Right atrium auricular region (tissue), 2 donors: ENCODE measurements around the gene TMEM184B. TPM values are rescaled to one million over a fixed set of nuclear protein-coding genes. Genes with fewer than 3 reads are reported as not detected.

Experiments
- DNase-seq: peaks from one replicate; pipeline ENCODE4 v3.0.0-alpha.2; 2019; ENCODE audit warnings: low spot score
- H3K27ac ChIP-seq, 2 donors: fragments of 200-600 bp; sonication (generic); 1 replicate in 1 of 2; 2 replicates in 1 of 2; pipeline ENCODE4 v1.5.1; 2016 to 2019
- H3K27me3 ChIP-seq, 2 donors: fragments of 200-600 bp; sonication (generic); one replicate each; pipeline versions ENCODE4 v1.5.1 to v1.6.0; 2017 to 2019
- H3K36me3 ChIP-seq: fragments of 200-600 bp; sonication (generic); one replicate; pipeline ENCODE4 v1.5.1; 2016
- H3K4me1 ChIP-seq, 2 donors: fragments of 200-600 bp; sonication (generic); one replicate each; pipeline versions ENCODE4 v1.5.1 to v1.6.0; 2017 to 2019
- H3K4me3 ChIP-seq, 2 donors: fragments of 200-600 bp; sonication (generic); 1 replicate in 1 of 2; 2 replicates in 1 of 2; pipeline ENCODE4 v1.5.1; 2017 to 2019; ENCODE audit warnings: mild to moderate bottlenecking in 1 of 2, moderate library complexity in 1 of 2
- H3K9me3 ChIP-seq, 2 donors: fragments of 200-600 bp; sonication (generic); one replicate each; pipeline ENCODE4 v1.5.1; 2019
- total RNA-seq, 2 donors: library from RNA; depleted of rRNA; stranded (reverse); fragments of >200 nt; gene quantifications; one replicate each; pipeline ENCODE4 v1.1.0, GENCODE V29; 2016
- TF ChIP-seq, protein P1 (sequence below), 2 donors: fragments of 200-600 bp; sonication (generic); IDR thresholded peaks; one replicate each; pipeline ENCODE4 v1.5.1; 2019; ENCODE audit warnings: antibody characterized with exemption in 2 of 2

Gene TMEM184B
- total RNA-seq, 2 donors from 2014 or later, result 51.2 to 76.1 TPM

DNA sequence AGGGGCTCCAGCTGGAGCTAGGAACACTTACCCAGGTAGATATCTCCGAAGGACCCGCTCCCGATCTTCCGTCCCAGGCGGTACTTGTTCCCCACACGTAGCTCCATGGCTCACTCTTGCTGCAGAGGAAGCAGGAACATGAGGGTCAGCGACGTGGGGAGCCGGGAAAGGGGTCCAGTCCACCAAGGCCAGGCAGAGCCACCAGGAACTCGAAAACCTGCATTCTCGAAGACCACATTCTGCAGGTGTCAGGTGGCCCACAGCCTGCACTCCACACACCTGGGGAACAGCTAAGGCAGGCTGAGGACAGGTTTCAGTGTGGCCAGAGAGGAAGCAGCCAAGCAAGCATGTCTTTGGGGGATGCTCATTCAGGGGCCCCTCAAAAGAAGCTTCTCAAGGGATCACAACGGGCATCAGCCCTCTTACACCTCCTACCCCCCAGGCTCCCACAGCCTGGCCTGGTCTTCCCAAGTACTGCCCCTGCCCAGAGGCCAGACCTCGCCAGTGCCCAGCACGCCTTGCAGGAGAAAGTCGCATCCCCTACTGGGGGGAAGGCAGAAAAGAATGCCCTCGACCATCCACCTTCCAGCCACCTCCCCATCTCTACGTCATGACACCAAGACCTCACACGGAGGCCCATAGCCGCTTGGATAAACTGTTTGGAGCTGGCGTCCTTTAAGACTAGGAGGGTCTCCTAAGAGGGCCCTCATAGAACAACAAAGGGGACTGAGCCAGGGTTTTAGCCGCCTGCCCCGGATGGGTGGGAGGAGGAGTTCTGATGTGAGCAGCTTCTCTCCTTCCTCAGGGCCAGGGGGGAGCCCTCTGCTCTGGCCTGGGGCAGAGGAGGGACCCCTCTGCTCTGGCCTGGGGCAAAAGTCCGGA lies 41.5 kb upstream of the TMEM184B start:
- Histone ChIP-seq H3K4me1 (peaks cover 0 to 82% of the 10 kb centered on the region in 2 donors), H3K36me3 (peaks cover 17% of the 10 kb centered on the region), H3K9me3 (no peaks in the 10 kb centered on the region), H3K27ac (peak overlapping the region; percentile 98 to 99), H3K4me3 (peak overlapping the region; percentile 81 to 82), H3K27me3 (no peaks in the 10 kb centered on the region)
- DNase-seq, result no peak
- TF ChIP-seq, protein P1, sequence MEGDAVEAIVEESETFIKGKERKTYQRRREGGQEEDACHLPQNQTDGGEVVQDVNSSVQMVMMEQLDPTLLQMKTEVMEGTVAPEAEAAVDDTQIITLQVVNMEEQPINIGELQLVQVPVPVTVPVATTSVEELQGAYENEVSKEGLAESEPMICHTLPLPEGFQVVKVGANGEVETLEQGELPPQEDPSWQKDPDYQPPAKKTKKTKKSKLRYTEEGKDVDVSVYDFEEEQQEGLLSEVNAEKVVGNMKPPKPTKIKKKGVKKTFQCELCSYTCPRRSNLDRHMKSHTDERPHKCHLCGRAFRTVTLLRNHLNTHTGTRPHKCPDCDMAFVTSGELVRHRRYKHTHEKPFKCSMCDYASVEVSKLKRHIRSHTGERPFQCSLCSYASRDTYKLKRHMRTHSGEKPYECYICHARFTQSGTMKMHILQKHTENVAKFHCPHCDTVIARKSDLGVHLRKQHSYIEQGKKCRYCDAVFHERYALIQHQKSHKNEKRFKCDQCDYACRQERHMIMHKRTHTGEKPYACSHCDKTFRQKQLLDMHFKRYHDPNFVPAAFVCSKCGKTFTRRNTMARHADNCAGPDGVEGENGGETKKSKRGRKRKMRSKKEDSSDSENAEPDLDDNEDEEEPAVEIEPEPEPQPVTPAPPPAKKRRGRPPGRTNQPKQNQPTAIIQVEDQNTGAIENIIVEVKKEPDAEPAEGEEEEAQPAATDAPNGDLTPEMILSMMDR (IDR thresholded peaks at IDR 0.05), result no peak

DNA sequence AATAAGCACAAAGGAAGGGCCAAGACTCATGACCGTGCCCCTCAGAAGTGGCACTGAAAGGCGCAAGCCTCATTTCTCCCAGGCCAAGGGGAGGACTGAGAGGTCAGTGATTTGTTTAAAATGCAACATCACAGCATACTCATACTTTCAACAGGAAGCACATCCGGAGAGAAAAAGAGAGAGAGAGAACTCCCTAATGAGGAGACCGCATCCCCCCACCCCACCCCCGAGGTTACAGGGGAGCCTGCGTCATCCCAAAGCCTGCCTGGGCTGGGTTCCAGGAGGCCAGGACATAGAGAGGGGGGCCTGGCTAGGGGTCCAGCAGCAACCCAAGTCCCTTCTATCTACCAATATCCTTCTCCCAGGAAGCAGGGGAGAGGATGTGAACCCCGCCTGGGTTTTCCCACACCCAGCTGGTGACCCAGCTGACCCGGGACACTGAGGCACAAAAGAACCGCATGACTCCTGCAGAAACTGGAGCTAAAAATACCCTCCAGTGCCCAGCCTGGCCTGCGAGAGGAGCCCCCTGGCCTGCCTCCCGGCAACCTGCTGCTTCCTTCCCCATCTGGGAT lies 40.7 kb upstream of the TMEM184B start:
- Histone ChIP-seq H3K4me3 (peak overlapping the region in 1 of 2 donors; percentile 82), H3K27ac (peak overlapping the region; percentile 98 to 99)

DNA sequence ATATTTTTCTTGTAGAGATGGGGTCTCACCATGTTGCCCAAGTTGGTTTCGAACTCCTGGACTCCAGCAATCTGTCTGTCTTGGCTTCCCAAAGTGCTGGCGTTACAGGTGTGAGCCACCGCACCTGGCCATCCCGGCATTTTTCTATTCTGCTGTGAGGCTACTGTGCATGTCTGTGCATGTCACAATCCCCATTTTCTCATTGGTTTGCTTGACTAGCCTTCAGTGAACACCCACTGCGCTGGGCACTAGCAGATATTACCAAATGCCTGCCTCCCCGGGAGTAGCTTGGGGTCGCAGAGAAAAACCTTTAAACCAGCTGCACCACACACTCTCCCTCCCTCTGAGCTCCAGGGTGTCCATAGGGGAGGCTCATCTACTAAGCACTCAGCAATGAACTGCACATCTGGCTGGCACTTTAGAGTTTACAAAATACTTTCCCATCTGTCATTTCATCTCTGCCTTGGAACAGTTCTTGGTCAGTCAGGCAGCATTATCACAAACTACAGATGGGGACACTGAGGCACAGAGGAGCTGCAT lies 39.5 kb upstream of the TMEM184B start:
- H3K4me1 ChIP-seq, result peaks cover 0 to 83% of the 10 kb centered on the region in 2 donors
- H3K9me3 ChIP-seq, result no peaks in the 10 kb centered on the region
- H3K27ac ChIP-seq, result peak overlapping the region; percentile 98 to 99
- no peaks in the 10 kb centered on the region for H3K27me3 ChIP-seq
- TF ChIP-seq, protein P1 (IDR thresholded peaks at IDR 0.05), result no peak
- no peak for DNase-seq
- peaks cover 20% of the 10 kb centered on the region for H3K36me3 ChIP-seq
- H3K4me3 ChIP-seq, result no peak overlapping the region

More for the DNA sequence above, 40.7 kb upstream of the TMEM184B start:
- no peaks in the 10 kb centered on the region for H3K27me3 ChIP-seq
- peaks cover 20% of the 10 kb centered on the region for H3K36me3 ChIP-seq
- peaks cover 0 to 84% of the 10 kb centered on the region in 2 donors for H3K4me1 ChIP-seq
- DNase-seq, result peak; percentile 79
- TF ChIP-seq, protein P1 (IDR thresholded peaks at IDR 0.05), result no peak
- H3K9me3 ChIP-seq, result no peaks in the 10 kb centered on the region

DNA sequence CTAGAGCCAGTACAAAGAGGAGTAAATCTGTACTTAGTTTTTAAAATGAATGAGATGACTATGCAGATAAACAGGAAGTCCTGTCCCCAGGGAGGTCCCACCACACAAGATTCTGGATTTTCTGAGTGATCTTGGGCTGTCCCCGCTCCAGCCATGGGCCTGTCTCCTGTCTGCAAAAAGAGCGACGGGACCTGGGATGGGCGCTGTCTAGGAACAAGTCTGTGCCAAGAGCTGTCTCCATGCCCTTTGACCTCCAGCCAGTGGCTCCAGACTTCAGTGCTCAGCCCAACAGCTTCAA lies 38.5 kb upstream of the TMEM184B start:
- H3K9me3 ChIP-seq, result no peaks in the 10 kb centered on the region
- H3K27ac ChIP-seq, result peak overlapping the region; percentile 80 to 98
- H3K4me3 ChIP-seq, result no peak overlapping the region
- H3K36me3 ChIP-seq, result peaks cover 20% of the 10 kb centered on the region
- DNase-seq, result no peak
- no peaks in the 10 kb centered on the region for H3K27me3 ChIP-seq
- peaks cover 0 to 89% of the 10 kb centered on the region in 2 donors for H3K4me1 ChIP-seq
- TF ChIP-seq, protein P1 (IDR thresholded peaks at IDR 0.05), result no peak

DNA sequence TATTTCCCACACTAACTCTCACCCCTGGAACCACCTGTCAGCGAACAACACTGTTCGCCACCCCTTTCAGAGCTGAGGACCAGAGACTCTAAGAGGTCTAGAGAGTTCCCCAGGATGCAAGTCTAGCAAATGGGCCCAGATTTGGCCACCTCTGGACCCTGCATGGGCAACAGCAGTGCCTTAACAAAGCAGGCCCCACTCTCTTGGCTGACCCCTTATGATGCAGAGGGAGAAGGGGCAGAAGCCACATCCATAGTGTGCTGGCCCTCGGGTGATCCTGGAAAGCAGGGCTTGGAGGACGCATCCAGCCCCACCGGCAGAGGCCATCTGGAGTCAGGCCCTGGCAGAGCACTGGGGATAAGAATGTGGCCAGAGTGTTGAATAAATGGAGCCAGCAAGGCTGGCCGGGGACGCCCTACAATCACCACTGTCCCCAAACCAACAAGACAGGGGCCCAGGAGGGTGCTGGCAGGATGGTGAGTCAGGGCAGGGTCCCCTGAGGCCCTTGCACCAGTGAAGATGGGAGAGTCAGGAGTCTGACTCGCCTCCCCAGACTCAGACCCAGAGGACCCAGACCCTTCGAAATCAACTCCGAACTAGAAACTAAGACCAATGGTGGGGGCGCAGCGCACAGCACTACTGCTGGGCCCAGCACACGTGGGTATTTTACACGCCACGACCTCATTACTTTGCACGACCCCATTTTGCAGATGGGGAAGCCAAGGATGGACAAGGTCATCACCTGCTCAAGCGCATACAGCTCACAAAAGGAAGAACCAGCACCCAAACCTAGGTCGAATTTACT lies 37.9 kb upstream of the TMEM184B start:
- Histone ChIP-seq H3K4me3 (no peak overlapping the region), H3K9me3 (no peaks in the 10 kb centered on the region), H3K27me3 (no peaks in the 10 kb centered on the region), H3K4me1 (peaks cover 0 to 94% of the 10 kb centered on the region in 2 donors), H3K36me3 (peaks cover 20% of the 10 kb centered on the region), H3K27ac (peak overlapping the region; percentile 80 to 98)
- peak; percentile 63 for DNase-seq
- TF ChIP-seq, protein P1 (IDR thresholded peaks at IDR 0.05), result no peak
